ENCODE results near the gene SDK1. TPM values are rescaled to one million over a fixed set of nuclear protein-coding genes. Genes with fewer than 3 reads are reported as not detected.

SDK1 gene
- total RNA-seq, 2 donors from 2014 or later = 1.3 to 2.6 TPM

GRCh38 chr7:3591219-3591618, 290.2 kb downstream of the SDK1 start:
- no peak for DNase-seq
- no peak overlapping the region for H3K9ac ChIP-seq (ENCODE audit: low read depth in 2 of 2, low read length in 2 of 2)
- intact Hi-C loops (cut with DNase I) = loop anchor here (5.0 kb wide), 1 partner anchor 109 kb away; no protein-coding TSS in a partner anchor
- no peak overlapping the region for H3K4me3 ChIP-seq
- H3K9me3 ChIP-seq = no peaks in the 10 kb centered on the region
- H3K36me3 ChIP-seq = no peaks in the 10 kb centered on the region
- H3K27me3 ChIP-seq = no peaks in the 10 kb centered on the region
- no peaks in the 10 kb centered on the region for H3K4me1 ChIP-seq
- no peak overlapping the region for H3K27ac ChIP-seq
- no peak for TF ChIP-seq CTCF (IDR thresholded peaks at IDR 0.05)

- Histone ChIP-seq H3K9ac (ENCODE audit: low read depth in 2 of 2, low read length in 2 of 2) (no peak overlapping the region), H3K4me3 (no peak overlapping the region), H3K27me3 (no peaks in the 10 kb centered on the region), H3K36me3 (no peaks in the 10 kb centered on the region), H3K4me1 (no peaks in the 10 kb centered on the region), H3K27ac (no peak overlapping the region), H3K9me3 (no peaks in the 10 kb centered on the region)
- intact Hi-C loops (cut with DNase I) = loop anchor here (5.0 kb wide), 1 partner anchor 110 kb away; no protein-coding TSS in a partner anchor
- no peak for TF ChIP-seq CTCF (IDR thresholded peaks at IDR 0.05)
- no peak for DNase-seq
Observed at GRCh38 chr7:3591944-3592343, 290.9 kb downstream of the SDK1 start.

- intact Hi-C loops (cut with DNase I) = loop anchor here (5.0 kb wide), 1 partner anchor 110 kb away; no protein-coding TSS in a partner anchor
- no peaks in the 10 kb centered on the region for H3K9me3 ChIP-seq
- H3K4me1 ChIP-seq = no peaks in the 10 kb centered on the region
- H3K27me3 ChIP-seq = no peaks in the 10 kb centered on the region
- DNase-seq = no peak
- TF ChIP-seq CTCF (IDR thresholded peaks at IDR 0.05) = no peak
- no peak overlapping the region for H3K9ac ChIP-seq (ENCODE audit: low read depth in 2 of 2, low read length in 2 of 2)
- peak overlapping the region; percentile 4 for H3K4me3 ChIP-seq
- no peak overlapping the region for H3K27ac ChIP-seq
- no peaks in the 10 kb centered on the region for H3K36me3 ChIP-seq
Observed at GRCh38 chr7:3592401-3593134, 291.5 kb downstream of the SDK1 start.

- H3K27ac ChIP-seq = no peak overlapping the region
- no peak for DNase-seq
- no peaks in the 10 kb centered on the region for H3K4me1 ChIP-seq
- no peak for TF ChIP-seq CTCF (IDR thresholded peaks at IDR 0.05)
- H3K9ac ChIP-seq (ENCODE audit: low read depth in 2 of 2, low read length in 2 of 2) = no peak overlapping the region
- no peaks in the 10 kb centered on the region for H3K36me3 ChIP-seq
- intact Hi-C loops (cut with DNase I) = loop anchor here (5.0 kb wide), 1 partner anchor 113 kb away; no protein-coding TSS in a partner anchor
- H3K9me3 ChIP-seq = no peaks in the 10 kb centered on the region
- H3K4me3 ChIP-seq = no peak overlapping the region
- no peaks in the 10 kb centered on the region for H3K27me3 ChIP-seq
Observed at GRCh38 chr7:3594901-3595300, 293.8 kb downstream of the SDK1 start.

- intact Hi-C loops (cut with DNase I) = no loop called here
- no peaks in the 10 kb centered on the region for H3K4me1 ChIP-seq
Observed at GRCh38 chr7:3598854-3599253, 297.8 kb downstream of the SDK1 start.

More at GRCh38 chr7:3598854-3599253, 297.8 kb downstream of the SDK1 start:
- Histone ChIP-seq H3K4me3 (no peak overlapping the region), H3K27ac (no peak overlapping the region), H3K27me3 (no peaks in the 10 kb centered on the region), H3K9me3 (no peaks in the 10 kb centered on the region), H3K9ac (ENCODE audit: low read depth in 2 of 2, low read length in 2 of 2) (no peak overlapping the region), H3K36me3 (no peaks in the 10 kb centered on the region)
- no peak for DNase-seq
- TF ChIP-seq CTCF (IDR thresholded peaks at IDR 0.05) = no peak

Measured in colonic mucosa (tissue), 4 donors.